NCI-H2227 (cell line): ENCODE measurements around the gene TBCD.

ENCODE experiments used
- DNase-seq: peaks from one replicate; lab custom pipeline; 2025; ENCODE audit not compliant: unreplicated experiment; lab: John Stamatoyannopoulos, UW

Gene TBCD

DNA sequence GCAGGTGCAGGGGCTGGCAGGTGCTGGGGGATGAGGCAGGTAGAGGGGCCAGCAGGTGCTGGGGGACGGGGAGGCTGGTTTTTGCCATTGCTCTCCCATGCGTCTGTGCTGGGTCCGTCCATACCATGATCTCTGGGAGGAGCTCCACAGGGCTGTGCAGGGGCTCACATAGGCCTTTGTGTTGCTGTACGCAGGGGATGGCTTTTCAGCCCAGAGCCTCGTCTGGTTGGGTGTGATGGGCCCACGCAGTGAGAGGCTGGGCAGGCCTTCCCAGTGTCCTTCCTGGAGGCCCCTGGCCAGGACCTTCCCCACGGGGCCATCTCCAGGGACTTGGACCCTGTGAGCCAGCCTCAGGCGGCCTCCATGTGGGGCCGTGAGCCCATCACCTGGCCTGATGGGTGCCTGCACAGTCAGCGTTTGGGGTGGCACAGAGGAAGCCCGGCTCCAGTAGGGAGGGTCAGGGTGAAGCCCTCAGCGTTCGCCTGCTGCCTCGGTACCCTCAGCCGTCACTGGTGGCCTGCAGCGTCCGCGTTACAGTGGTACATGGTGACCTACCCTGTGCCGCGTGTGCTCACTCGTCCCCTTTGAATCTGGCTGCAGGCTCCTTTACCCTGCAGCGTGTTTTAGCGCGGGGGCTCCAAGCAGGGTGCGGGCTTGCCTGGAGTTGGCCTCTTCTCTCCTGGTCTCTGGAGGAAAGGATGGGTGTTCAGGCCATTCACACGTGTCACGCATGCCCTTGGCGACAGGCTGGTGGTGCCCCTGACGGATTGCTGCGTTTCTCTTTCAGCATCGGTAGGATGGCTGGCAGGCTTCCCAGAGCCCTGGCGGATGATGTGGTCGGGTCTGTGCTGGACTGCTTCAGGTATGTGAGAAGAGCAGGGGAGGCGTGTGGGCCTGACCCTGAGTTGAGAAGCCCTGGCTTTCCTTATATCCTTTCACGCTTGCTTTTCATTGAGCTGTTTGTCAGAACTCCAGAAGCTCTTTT lies 57.3 kb downstream of the TBCD start:
- DNase-seq: no peak

DNA sequence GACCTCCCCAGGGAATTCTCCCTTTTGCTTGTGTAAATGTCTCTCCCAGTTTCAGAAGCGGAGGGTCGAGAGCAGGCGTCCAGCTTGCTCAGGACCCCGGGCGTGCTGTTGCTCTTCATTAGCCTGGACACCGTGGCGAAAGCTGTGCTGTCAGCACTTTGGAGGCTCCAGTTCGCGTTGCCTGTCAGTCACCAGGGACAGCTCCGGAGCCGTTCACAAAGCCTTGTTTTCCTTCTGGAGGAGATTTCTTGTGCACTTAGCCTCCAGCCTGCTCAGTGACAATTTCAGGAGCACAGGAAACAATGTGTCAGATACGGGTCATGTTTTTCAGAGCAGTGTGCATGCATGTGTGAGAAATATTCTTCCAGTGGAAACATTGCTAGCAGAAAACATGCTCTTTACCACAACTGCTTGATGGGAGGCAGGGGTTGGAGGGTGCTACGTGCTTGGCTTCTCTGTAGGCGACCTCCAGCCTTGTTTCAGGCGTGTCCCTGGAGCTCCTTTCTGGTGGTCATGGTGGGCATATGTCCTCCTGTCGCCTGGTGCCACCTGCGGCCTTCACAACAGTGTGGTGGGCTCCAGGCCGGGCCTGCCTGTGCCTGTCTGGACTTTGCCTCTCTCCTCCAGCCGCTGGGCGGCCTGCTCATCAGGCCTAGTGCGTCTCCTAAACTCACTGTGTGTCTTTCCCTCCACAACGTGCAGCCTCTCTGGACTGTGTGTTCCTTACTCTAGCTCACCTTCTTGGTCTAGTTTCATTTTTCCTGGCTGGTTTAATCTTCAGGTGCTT lies 59.0 kb downstream of the TBCD start:
- DNase-seq: no peak

DNA sequence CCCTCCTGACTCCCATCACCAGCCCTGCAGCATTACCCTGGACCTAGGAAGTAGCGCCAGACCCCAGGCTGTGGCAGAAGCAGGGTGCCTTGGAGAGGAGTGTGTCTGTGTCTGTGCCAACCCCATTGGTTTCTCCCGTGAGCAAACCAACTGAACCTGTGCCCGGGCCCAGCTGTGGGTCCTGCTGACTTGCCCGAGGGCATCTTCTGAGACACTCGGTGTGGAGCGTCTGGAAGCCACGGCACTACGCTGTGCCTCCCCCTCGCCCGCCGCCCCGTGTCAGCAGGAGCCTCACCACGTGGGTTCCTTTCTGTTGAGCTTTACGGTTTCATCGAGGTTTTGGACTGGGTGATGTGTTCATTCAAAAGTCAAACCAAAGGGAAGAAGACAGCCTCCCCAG lies 60.2 kb downstream of the TBCD start:
- no peak for DNase-seq

DNA sequence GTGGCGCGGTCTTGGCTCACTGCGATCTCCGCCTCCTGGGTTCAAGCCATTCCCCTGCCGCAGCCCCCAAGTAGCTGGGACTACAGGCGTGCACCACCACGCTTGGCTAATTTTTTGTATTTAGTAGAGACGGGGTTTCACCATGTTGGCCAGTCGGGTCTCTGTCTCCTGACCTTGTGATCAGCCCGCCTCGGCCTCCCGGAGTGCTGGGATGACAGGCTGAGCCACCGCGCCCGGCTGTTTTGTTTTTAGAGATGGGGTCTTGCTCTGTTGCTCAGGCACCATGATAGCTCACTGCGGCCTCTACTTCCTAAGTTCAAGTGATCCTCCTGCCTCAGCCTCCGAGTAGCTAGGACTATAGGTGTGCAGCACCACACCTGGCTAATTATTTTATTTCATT lies 60.7 kb downstream of the TBCD start:
- no peak for DNase-seq

DNA sequence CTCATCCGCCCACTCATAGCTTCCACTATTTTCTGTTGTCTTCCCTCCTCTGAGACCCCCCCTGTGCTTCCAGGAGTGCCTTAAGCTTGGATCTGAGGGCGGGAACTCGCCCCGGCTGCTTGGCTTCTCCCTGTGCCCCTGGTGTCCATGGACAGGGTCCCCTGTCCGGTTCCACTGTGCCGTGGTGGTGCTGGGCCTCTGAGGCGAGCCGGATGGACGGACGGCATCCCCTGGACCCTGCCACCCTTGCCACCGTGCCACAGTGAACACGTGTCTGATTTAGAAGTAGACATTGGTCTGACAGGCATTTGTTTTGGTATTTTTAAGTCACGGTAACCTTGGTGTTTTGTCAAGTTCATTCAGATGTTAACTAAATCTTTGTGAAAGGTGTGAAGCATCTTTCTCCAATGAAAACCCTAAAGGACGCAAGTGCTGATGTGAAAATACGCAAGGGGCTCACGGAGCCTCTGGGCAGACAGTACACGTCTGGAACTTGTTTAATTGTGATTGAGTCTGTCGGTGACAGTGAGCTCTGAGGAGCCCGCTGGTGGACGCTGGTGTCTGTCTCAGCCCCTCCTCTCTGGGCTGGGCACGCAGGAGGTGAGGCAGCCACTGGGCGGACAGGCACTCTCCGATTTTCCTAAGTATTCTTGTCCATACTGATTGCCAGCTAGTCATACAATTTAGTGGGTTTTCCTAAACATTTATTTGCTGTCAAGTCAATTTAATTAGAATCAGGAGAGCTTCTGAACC lies 61.6 kb downstream of the TBCD start:
- no peak for DNase-seq

DNA sequence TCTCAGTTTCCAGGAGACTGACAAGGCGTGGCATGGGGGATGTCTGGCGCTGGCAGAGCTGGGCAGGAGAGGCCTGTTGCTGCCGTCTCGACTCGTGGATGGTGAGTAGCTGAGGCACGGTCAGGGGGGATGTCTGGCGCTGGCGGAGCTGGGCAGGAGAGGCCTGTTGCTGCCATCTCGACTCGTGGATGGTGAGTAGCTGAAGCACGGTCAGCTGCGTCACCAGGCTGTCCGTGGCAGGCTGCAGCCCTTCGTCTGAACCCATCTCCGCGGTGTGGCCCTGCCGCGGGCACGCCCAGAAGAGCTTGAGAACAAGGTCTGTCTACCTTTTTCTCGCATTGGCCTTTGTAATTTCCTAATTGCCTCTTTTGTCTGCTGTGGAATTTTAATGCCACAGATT lies 63.0 kb downstream of the TBCD start:
- DNase-seq: no peak

DNA sequence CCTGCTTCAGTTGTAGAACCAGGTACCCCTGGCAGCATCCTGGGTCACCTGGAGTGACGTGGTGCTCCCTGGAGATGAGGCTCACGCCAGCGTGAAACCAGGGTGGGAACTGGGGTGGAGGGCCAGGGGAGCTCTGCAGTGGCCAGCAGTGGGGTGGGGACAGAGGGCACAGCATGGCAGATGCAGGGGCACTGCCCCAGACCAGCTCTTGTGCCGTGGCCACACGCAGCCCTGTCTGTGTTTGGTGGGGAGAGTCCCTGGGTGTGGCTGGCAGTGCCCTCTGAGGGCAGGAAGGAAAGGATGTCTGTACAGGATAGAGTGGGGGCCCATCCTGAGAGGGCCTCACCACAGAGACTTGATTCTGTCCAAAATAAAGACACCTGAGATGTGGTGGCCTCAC lies 63.5 kb downstream of the TBCD start:
- DNase-seq: no peak

DNA sequence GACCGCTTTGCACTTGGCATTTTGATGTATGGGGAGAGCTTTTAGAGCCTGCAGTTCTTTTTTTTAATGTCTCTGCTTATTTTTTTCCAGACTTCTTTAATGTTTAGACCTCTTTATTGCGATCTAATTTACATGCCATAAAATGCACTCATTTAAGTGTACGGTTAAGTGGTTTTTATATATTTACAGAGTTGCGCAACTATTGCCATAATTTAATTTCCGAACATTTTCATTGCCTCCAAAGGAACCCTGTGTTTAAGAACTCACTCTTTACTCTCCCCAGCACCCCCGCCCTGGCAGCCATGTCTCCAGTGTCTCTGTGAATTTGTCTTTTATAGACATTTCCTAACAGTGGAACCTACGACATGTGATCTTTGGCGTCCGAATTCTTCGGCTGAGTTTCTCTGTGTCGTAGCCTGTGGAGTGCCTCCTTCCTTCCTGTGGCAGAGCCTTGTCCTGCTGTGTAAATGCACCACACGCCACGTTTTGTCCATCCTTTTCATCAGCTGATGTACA lies 64.0 kb downstream of the TBCD start:
- DNase-seq: no peak

DNA sequence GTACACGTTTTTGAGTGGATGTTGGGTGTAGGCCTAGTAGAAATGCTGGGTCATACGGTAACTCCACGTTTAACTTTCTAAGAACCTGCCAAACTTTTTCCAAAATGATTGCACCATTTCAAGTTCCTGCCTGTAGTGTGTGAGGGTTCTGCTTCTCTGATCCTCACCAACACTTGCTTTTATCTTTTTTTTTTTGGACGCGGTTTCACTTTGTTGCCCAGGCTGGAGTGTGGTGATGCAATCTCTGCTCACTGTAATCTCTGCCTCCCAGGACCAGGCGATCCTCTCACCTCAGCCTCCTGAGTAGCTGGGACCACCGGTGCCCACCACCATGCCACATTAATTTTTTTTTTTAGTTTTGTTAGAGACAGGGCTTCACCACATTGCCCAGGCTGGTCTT lies 64.5 kb downstream of the TBCD start:
- no peak for DNase-seq

DNA sequence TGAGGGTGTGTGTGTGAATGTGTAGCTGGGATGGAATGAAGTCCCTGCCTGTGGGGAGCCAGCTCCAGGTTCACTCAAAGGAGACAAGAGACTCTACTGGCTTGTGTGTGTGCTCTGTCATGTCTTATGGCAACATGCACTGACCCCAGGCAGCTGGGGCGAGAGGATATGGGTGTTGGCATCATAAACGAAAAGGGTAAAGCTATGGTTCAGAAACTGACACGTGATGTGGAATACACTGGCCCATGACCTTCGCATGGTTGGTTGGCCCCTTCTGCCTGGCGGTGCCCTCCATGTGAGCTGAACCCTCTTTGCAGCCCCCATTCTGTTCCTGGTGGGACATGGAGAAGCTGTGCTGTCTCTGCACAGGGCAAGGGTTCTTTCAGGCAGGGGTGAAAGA lies 66.1 kb downstream of the TBCD start:
- no peak for DNase-seq

DNA sequence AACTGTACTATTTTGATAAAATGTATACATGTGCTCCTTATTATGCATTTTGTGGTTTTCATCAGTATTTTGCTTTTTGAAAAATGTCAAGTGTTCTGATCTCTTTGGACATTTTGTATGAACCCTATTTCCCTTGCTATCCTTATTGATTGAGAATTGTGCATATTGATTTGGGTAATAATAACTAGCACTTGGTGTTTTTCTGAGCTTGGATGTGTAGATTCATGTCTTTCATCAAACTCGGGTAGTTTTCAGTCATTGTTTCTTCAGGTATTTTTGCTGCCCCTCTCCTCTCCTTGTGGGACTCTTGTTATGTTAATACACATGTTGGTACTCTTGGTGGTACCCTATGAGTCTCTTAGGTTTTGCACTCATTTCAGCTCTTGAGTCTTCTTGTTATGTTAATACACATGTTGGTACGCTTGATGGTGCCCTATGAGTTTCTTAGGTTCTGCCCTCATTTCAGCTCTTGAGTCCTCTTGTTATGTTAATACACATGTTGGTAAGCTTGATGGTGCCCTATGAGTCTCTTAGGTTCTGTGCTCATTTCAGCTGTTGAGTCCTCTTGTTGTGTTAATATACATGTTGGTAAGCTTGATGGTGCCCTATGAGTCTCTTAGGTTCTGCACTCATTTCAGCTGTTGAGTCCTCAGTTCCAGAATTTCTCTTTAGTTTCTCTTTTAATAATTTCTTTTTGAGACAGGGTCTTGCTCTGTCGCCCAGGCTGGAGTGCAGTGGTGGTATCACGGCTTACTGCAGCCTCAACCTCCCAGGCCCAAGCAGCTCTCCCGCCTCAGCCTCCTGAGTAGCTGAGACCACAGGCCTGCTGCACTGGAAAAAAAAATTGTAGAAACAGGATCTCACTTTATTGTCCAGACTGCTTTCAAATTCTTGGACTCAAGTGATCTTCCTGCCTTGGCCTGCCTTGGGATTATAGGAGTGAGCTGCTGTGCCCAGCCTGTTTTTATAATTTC lies 68.7 kb downstream of the TBCD start:
- peak; percentile 30 for DNase-seq

DNA sequence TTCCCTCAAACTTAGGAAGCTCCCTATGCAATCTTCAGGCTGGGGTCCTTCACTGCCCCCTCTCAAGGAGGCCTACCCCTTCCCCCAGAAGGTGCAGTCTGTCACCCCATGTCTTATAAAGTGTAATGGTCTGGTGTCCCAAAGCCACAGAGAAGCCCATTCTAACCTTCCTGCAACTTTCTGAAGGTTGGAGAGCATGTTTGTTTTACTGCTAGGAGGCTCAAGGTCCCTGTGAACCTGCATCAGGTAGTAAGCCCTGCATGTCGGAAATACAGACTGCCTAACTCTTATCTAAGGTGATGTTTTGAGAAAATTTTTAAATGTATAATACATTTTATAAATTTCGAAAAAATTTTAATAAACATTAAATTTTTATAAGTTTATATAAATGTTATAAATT lies 69.7 kb downstream of the TBCD start:
- DNase-seq: no peak

DNA sequence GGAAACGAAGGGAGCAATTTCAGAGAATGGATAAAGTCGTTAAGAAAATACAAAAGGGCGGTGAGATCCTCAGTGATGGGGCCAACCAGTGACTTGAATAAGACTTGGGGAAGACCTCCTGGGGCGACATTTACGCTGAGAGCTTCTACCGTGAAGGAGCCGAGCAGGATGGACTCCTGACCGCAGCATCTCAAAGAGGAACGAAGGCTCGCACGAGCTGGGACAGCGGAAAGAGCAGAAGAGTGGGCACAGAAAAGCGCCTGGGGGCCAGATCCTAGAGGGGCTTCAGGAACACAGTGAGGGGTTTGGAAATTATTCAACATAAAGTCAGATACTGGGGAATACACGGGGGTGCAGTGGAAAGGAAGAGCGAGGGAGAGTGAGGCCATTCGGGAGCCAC lies 70.4 kb downstream of the TBCD start:
- no peak for DNase-seq

DNA sequence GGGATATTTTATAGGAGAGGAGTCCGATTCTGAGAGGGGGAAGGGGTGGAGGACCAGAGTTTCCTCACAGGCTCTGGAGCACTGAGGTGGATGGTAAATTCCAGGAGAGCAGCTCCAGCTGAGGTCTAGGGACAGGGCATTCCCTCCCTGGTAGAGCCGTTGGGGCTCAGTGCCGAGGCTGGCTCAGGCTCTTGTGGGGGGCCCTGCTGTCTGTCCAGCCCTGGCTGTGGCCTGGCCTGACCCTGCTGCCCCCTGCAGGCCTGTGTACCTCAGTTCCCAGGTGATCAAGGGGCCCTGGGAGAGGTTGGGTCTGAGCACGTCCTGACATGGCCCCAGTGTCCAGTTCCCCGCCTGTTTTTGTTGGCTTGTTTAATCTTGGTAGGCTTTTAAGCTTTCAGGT lies 71.1 kb downstream of the TBCD start:
- no peak for DNase-seq

DNA sequence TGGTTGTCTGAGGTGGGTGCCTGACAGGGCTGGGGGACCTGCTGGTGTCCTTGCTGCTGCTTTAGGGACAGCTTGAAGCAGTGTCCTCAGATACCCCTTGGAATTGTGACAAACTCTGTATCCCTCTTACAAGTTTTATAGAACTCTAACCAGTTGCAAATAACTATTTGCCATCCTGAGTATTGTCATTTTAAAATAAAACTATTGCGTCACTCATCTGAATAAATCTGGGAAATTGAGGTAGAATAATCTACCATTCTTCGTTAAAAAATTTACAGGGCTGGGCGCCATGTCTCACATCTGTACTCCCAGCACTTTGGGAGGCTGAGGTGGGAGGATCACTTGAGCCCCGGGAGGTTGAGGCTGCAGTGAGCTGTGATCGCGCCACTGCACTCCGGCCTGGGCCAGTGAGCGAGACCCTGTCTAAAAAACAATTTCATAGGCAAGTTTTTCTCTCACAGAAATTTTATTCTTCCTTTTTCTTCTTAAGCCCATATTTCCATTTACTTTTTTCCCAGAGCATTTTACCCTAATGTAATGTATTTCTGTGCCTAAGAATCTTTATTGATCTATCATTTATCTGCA lies 73.8 kb downstream of the TBCD start:
- DNase-seq: no peak

DNA sequence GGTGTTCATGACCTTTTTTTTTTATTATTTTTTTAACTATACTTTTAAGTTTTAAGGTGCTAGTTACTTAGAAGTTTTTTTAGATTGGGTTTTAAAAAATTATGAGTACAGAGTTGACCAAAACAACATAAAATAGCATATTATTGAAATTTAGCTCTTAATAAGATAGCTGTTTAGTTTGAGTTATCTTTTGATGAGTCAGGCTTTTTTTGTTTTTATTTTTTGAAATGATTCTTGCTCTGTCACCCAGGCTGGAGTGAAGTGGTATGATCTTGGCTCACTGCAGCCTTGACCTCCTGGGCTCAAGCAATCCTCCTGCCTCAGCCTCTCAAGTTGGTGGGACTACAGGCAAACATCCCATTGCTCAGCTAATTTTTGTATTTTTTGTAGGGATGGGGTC lies 74.3 kb downstream of the TBCD start:
- no peak for DNase-seq

DNA sequence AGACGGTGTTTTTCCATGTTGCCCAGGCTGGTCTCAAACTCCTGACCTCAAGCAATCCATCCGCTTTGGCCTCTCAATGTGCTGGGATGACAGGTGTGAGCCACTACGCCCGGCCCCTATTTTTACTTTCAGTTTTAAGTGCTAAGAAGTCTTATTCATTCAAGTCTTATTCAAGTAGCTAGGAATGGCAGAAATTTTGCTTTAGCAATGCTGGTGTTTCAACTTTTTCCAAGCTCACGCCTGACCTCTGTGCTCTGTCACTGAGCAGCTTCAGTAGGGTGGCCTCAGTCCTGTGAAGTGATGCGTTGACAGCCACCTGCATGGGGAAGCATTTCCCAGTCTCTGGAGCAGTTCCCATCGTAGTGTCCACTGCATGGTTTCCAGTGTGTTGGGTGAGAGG lies 75.1 kb downstream of the TBCD start:
- DNase-seq: no peak

DNA sequence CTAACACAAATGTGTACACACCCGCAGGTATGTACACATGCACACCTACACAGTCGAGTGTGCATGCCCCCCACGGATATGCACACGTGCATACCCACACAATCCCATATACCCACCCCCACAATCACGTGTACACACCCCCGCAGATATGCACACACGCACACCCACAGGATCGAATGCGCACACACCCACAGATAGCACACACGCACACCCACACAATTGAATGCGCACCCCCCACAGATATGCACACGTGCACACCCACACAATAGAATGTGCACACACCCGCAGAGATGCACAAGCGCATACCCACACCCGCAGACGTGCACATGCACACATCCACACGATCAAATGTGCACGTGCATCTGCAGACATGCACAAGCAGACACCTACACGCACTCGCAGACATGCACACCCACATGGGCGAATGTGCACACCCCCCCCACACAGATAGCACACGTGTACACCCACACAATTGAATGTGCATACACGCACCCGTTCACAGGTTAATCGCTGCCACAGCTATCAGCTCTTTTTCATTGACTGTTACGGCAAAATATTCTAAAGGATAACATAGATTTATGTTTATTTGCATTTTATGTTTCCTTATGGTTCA lies 77.1 kb downstream of the TBCD start:
- DNase-seq: no peak

DNA sequence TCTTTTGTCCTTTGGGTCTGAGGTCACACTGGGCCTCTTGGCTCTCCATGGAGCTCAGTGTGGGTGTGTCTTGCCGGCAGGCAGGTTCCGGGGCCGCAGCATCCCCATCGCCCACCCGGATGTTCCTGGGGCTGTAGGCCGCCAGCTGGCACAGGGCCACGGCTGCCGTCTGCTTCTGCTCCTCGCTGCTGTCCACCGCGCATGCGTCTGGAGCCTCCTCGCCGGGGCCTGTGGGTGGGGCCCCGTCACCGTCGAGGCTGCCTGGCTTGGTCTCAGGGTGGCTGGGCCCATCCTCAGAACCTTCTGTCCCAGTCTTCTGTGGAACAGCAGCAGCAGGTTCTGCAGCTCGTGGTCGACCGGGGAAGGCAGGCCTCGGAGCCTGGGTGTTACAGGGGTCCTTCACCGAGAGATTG lies 78.4 kb downstream of the TBCD start:
- DNase-seq: no peak
